ENCODE data around the gene HRAS. TPM values are rescaled to one million over a fixed set of nuclear protein-coding genes. Genes with fewer than 3 reads are reported as not detected.
A peak's percentile ranks its signal among the peaks of the same experiment; 100 is the strongest.

Gene HRAS
- total and polyA plus RNA-seq, 2 of the 13 experiments (the other 11 are each of a cell fraction or from before 2014, with no cell fraction given), result 32.9 to 50.0 TPM

DNA sequence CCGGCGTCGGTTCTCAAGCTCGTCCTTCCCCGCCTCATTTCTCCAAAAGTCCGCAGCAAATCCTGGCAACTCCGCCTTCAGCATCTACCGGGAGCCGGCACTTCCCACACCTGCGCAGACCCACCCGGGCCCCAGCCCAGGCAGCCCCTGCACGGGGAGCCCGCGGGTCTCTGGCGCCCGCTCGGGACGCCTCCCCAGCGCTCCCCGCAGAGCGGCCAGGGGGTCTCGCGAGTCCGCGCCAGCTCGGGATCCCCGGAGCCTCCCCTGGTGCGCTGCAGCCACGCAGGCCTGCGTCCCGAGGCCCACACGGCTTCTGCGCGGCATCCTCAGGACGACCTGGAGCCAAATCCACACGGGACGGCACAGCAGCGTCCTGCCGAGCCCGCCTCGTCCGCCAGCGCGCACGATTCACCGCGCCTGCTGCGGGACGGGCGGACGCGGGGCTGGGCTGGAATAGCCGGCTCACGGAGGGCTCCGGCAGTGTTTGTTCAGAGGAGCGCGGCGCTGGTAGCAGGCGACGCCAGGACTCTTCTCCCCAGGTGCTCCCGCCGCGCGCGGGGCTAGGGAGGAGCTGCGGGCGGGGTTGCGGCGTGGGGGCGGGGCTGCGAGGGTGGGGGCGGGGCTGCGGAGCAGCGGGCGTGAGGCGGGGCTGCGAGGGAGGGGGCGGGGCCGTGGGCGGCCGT is 40.1 kb upstream of the HRAS start (continued):
- TF ChIP-seq, protein P1, sequence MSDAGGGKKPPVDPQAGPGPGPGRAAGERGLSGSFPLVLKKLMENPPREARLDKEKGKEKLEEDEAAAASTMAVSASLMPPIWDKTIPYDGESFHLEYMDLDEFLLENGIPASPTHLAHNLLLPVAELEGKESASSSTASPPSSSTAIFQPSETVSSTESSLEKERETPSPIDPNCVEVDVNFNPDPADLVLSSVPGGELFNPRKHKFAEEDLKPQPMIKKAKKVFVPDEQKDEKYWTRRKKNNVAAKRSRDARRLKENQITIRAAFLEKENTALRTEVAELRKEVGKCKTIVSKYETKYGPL (CRISPR knock-in tag; IDR thresholded peaks at IDR 0.05), result no peak
- TF ChIP-seq MIER3 (CRISPR knock-in tag; IDR thresholded peaks at IDR 0.05; ENCODE audit: borderline replicate concordance) (no peak), HNRNPLL (IDR thresholded peaks at IDR 0.05; ENCODE audit: low read depth, low read length, poor library complexity, severe bottlenecking) (peak; percentile 29), PAF1 (CRISPR knock-in tag; IDR thresholded peaks at IDR 0.05) (no peak), TBP (CRISPR knock-in tag; IDR thresholded peaks at IDR 0.05) (no peak), IKZF1 (IDR thresholded peaks at IDR 0.05) (no peak), ETV5 (CRISPR knock-in tag; IDR thresholded peaks at IDR 0.05; ENCODE audit: borderline replicate concordance) (no peak), ZBTB20 (CRISPR knock-in tag; IDR thresholded peaks at IDR 0.05; ENCODE audit: borderline replicate concordance, low read depth) (no peak), ZNF20 (CRISPR knock-in tag; IDR thresholded peaks at IDR 0.05) (no peak), ZNF337 (CRISPR knock-in tag; IDR thresholded peaks at IDR 0.05; ENCODE audit: borderline replicate concordance, low read depth) (0 out of 2 replicates have a peak, but pooled peaks have one; percentile 15), ZNF260 (CRISPR knock-in tag; IDR thresholded peaks at IDR 0.05; ENCODE audit: borderline replicate concordance, low read depth) (no peak), MEF2D (CRISPR knock-in tag; IDR thresholded peaks at IDR 0.05) (no peak), ZFP41 (CRISPR knock-in tag; IDR thresholded peaks at IDR 0.05; ENCODE audit: borderline replicate concordance) (no peak), ZMYM2 (CRISPR knock-in tag; IDR thresholded peaks at IDR 0.05) (no peak), HNRNPK (IDR thresholded peaks at IDR 0.05; ENCODE audit: low read depth, low read length, poor library complexity, severe bottlenecking) (peak; percentile 18), MED1 (CRISPR knock-in tag; IDR thresholded peaks at IDR 0.05) (peak; percentile 18; the same call in 1 of the 2 replicates)
- TF ChIP-seq, protein P2, sequence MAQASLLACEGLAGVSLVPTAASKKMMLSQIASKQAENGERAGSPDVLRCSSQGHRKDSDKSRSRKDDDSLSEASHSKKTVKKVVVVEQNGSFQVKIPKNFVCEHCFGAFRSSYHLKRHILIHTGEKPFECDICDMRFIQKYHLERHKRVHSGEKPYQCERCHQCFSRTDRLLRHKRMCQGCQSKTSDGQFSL (CRISPR knock-in tag; IDR thresholded peaks at IDR 0.05), result no peak
- TF ChIP-seq, protein P3, sequence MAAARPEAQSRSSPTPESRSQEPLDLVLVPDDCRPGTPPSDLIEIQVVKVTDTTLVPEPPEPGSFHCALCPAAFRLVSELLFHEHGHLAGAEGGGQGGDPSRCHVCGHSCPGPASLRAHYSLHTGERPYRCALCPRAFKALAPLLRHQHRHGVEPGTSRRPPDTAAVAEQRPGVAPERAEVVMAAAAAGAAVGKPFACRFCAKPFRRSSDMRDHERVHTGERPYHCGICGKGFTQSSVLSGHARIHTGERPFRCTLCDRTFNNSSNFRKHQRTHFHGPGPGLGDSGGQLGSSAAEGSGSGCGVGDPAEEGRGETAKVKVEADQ (CRISPR knock-in tag; IDR thresholded peaks at IDR 0.05; ENCODE audit: borderline replicate concordance), result no peak
- TF ChIP-seq, protein P4, sequence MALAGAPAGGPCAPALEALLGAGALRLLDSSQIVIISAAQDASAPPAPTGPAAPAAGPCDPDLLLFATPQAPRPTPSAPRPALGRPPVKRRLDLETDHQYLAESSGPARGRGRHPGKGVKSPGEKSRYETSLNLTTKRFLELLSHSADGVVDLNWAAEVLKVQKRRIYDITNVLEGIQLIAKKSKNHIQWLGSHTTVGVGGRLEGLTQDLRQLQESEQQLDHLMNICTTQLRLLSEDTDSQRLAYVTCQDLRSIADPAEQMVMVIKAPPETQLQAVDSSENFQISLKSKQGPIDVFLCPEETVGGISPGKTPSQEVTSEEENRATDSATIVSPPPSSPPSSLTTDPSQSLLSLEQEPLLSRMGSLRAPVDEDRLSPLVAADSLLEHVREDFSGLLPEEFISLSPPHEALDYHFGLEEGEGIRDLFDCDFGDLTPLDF (CRISPR knock-in tag; IDR thresholded peaks at IDR 0.05), result no peak
